DND-41 (cell line): ENCODE measurements around the gene SLC12A8.

Experiments used
- ATAC-seq: fragments of 200-7000 bp; cut with Tn5 transposase; 3 replicates; pipeline ENCODE4 v1.9.1; 2021; ENCODE audit warnings: low read depth; ENCODE audit not compliant: insufficient read depth
- DNase-seq: peaks from one replicate; pipeline ENCODE4 v3.0.0-alpha.2; 2020
- H2AFZ ChIP-seq: 2 replicates; pipeline ENCODE4 v1.6.0; 2012; ENCODE audit warnings: low read depth, low read length
- H3K27ac ChIP-seq: 2 replicates; pipeline ENCODE4 v1.5.1; 2012; ENCODE audit warnings: low read length, inconsistent platforms
- H3K27me3 ChIP-seq: fragments of 200-600 bp; sonication (generic); 2 replicates; pipeline ENCODE4 v1.6.0; 2012; ENCODE audit warnings: low read length, mild to moderate bottlenecking, inconsistent platforms; ENCODE audit not compliant: insufficient read depth, poor library complexity
- H3K36me3 ChIP-seq: 2 replicates; pipeline ENCODE4 v1.5.1; 2012; ENCODE audit warnings: low read length, inconsistent platforms; ENCODE audit not compliant: insufficient read depth
- H3K4me1 ChIP-seq: 2 replicates; pipeline ENCODE4 v1.5.1; 2012; ENCODE audit warnings: mild to moderate bottlenecking, low read length; ENCODE audit not compliant: insufficient read depth
- H3K4me2 ChIP-seq: 2 replicates; pipeline ENCODE4 v1.6.0; 2012; ENCODE audit warnings: mild to moderate bottlenecking, moderate library complexity, low read length, inconsistent platforms; ENCODE audit not compliant: insufficient read depth
- H3K4me3 ChIP-seq, 2 experiments: fragments of 200-600 bp in 1 of 2; shearing (Covaris generic) in 1 of 2; 2 replicates each; pipeline ENCODE4 v1.5.1; 2012 to 2016; ENCODE audit warnings: inconsistent platforms in 2 of 2, low read length in 2 of 2, mild to moderate bottlenecking in 2 of 2, low read depth in 1 of 2, moderate library complexity in 1 of 2
- H3K79me2 ChIP-seq: 2 replicates; pipeline ENCODE4 v1.6.0; 2012; ENCODE audit warnings: low read length, inconsistent platforms; ENCODE audit not compliant: insufficient read depth
- H3K9ac ChIP-seq: 2 replicates; pipeline ENCODE4 v1.6.0; 2012; ENCODE audit warnings: low read depth, mild to moderate bottlenecking, inconsistent platforms, low read length, moderate library complexity
- H3K9me3 ChIP-seq: 2 replicates; pipeline ENCODE4 v1.5.1; 2012; ENCODE audit warnings: low read length, moderate library complexity, mild to moderate bottlenecking, inconsistent platforms; ENCODE audit not compliant: insufficient read depth, severe bottlenecking
- H4K20me1 ChIP-seq: 2 replicates; pipeline ENCODE4 v1.6.0; 2012; ENCODE audit warnings: low read length; ENCODE audit not compliant: insufficient read depth
- CTCF ChIP-seq: IDR thresholded peaks from 2 replicates; pipeline ENCODE4 v1.5.1; 2012; ENCODE audit warnings: borderline replicate concordance, low read length, moderate library complexity, mild to moderate bottlenecking; ENCODE audit not compliant: poor library complexity, severe bottlenecking; ENCODE audit errors: extremely low read depth
- EZH2 ChIP-seq: IDR thresholded peaks from 3 replicates; pipeline ENCODE4 v1.6.1; 2012; ENCODE audit warnings: borderline replicate concordance, low read depth, mild to moderate bottlenecking, moderate library complexity, low read length, inconsistent platforms; ENCODE audit not compliant: severe bottlenecking

Gene SLC12A8

GRCh38 chr3:125128861-125129501, 83.6 kb downstream of the SLC12A8 start:
- no peak overlapping the region for H2AFZ ChIP-seq

GRCh38 chr3:125126323-125126722, 86.2 kb downstream of the SLC12A8 start:
- DNase-seq: no peak
- no peaks in the 10 kb centered on the region for H3K9me3 ChIP-seq
- no peaks in the 10 kb centered on the region for H4K20me1 ChIP-seq
- no peaks in the 10 kb centered on the region for H3K36me3 ChIP-seq
- no peaks in the 10 kb centered on the region for H3K4me1 ChIP-seq
- no peaks in the 10 kb centered on the region for H3K79me2 ChIP-seq
- no peak overlapping the region for H3K4me3 ChIP-seq
- no peak for TF ChIP-seq CTCF
- TF ChIP-seq EZH2: no peak
- no peak overlapping the region for H2AFZ ChIP-seq
- no peak overlapping the region for H3K4me2 ChIP-seq
- ATAC-seq: no peak
- H3K27me3 ChIP-seq: peaks cover 4% of the 10 kb centered on the region
- H3K9ac ChIP-seq: no peak overlapping the region
- no peak overlapping the region for H3K27ac ChIP-seq

More at GRCh38 chr3:125128861-125129501, 83.6 kb downstream of the SLC12A8 start:
- TF ChIP-seq EZH2: no peak
- TF ChIP-seq CTCF: no peak
- DNase-seq (no peak), ATAC-seq (no peak)
- H3K9ac ChIP-seq: no peak overlapping the region
- no peak overlapping the region for H3K27ac ChIP-seq
- no peaks in the 10 kb centered on the region for H3K9me3 ChIP-seq
- no peak overlapping the region for H3K4me2 ChIP-seq
- H3K36me3 ChIP-seq: no peaks in the 10 kb centered on the region
- no peaks in the 10 kb centered on the region for H3K4me1 ChIP-seq
- no peaks in the 10 kb centered on the region for H3K79me2 ChIP-seq
- no peak overlapping the region for H3K4me3 ChIP-seq
- peaks cover 4% of the 10 kb centered on the region for H3K27me3 ChIP-seq
- H4K20me1 ChIP-seq: no peaks in the 10 kb centered on the region

- no peak overlapping the region for H2AFZ ChIP-seq
- H3K36me3 ChIP-seq: no peaks in the 10 kb centered on the region
- ATAC-seq: peak; percentile 84
- no peak overlapping the region for H3K4me3 ChIP-seq
- H3K27me3 ChIP-seq: peaks cover 2% of the 10 kb centered on the region
- no peak for TF ChIP-seq CTCF
- no peak for TF ChIP-seq EZH2
- no peak overlapping the region for H3K9ac ChIP-seq
- H3K4me1 ChIP-seq: no peaks in the 10 kb centered on the region
- H3K9me3 ChIP-seq: no peaks in the 10 kb centered on the region
- no peaks in the 10 kb centered on the region for H3K79me2 ChIP-seq
- H3K27ac ChIP-seq: no peak overlapping the region
- no peaks in the 10 kb centered on the region for H4K20me1 ChIP-seq
- DNase-seq: peak; percentile 31
- H3K4me2 ChIP-seq: no peak overlapping the region
These were observed 86.7 kb downstream of the SLC12A8 start for GRCh38 chr3:125125821-125126245.
